Activated T-cell treated with anti-CD3 and anti-CD28 coated beads for 48 hours (primary cell): ENCODE results near the gene P3R3URF.

ENCODE experiments used
- DNase-seq: peaks from one replicate; pipeline ENCODE4 v3.0.0-alpha.2; 2020; ENCODE audit warnings: low read depth

P3R3URF gene

DNA sequence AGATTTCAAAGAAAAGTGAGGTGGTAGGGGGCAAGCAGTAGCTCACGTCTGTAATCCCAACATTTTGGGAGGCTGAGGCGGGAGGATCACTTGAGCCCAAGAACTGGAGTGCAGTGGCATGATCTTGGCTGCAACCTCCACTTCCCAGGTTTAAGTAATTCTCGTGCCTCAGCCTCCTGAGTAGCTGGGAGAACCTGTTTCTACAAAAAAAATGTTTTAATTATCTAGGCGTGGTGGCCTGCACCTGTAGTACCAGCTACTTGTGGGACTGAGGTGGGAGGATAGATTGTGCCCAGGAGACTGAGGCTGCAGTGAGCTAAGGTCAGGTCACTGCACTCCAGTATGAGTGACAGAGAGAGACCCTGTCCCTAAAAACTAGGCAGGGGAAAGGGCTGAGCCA, 4.0 kb downstream of the P3R3URF start:
- no peak for DNase-seq

GRCh38 chr1:46171871-46172270, 4.4 kb downstream of the P3R3URF start:
- DNase-seq, result no peak

- DNase-seq, result no peak
These were observed 4.9 kb downstream of the P3R3URF start for GRCh38 chr1:46171351-46171750.

GRCh38 chr1:46169811-46170454, 6.4 kb downstream of the P3R3URF start:
- no peak for DNase-seq

DNA sequence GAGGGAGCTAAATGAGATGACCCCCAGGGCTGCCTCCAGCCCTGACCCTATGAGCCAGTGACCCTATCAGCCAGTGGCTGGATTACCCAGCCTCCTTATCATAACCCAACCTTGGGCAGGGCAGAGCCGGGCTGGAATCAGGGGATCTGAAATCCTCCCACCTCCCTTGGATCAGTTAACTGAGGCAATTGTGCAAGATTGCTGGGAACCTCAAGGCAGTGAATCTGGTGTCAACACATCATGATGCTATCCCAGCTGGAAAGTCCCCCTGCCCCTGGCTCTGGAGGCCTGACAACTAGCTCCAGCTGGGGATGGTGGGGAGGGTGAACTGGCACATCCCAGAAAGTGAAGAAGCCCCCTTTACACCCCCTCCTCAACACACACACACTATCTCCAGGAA, 7.8 kb downstream of the P3R3URF start:
- DNase-seq, result no peak

GRCh38 chr1:46166521-46167462, 9.5 kb downstream of the P3R3URF start:
- no peak for DNase-seq

GRCh38 chr1:46160212-46160611, 16.1 kb downstream of the P3R3URF start:
- no peak for DNase-seq

DNA sequence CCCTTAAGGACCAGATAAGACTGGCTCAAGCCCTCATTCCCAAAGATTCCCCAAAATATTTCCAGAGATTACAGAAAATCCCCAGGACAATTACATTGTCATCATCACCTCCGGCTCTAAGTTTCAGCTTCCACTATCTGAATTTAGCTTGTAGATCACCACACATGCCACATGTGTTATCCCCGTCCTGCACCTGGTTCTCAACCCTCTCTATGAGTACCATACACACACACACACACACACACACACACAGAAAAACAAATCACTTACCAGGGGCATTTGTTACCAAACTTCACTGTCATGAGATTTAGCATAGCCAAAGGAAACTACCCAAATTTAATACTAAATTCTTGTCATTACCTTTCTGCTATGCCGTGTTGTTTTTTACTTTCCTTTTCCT, 16.8 kb downstream of the P3R3URF start:
- no peak for DNase-seq

DNA sequence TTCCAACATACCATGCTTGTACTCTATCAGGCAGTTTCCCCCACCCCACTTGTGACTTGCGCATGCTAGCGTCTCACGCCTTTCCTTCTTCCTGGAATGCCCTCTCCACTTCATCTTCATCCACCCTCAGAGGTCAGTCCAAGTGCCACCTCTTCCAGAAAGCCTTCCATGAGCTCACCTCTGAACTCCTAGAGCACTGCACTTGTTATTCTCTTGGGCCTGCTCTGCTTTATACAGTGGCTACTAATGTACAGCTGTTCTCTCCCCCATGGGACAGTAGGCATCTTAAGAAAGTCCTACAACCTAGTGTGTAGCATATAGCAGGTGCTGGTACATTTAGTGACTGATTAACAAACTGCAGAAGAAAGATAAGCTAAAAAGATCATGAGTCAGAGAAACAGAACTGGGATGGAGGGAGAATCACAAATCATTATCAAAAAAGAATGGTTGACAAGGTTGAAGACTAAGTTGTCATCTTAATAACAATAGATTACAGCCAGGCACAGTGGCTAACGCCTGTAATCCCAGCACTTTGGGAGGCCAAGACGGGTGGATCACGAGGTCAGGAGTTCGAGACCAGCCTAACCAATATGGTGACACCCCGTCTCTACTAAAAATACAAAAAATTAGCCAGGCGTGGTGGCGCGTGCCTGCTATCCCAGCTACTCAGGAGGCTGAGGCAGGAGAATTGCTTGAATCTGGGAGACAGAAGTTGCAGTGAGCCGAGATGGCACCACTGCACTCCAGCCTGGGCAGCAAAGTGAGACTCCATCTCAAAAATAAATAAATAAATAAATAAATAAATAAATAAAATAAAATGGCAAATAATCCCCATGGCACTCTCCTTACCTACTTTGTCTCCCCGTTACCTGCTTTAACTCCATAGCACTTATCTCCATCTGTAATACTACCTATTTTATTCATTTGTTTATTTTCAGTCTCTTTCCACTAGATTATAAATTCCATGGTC, 17.7 kb downstream of the P3R3URF start:
- DNase-seq, result no peak

GRCh38 chr1:46157916-46158311, 18.4 kb downstream of the P3R3URF start:
- no peak for DNase-seq

- DNase-seq, result no peak
These were observed 22.6 kb downstream of the P3R3URF start for GRCh38 chr1:46153732-46154131.

GRCh38 chr1:46153228-46153627, 23.1 kb downstream of the P3R3URF start:
- DNase-seq, result no peak

DNA sequence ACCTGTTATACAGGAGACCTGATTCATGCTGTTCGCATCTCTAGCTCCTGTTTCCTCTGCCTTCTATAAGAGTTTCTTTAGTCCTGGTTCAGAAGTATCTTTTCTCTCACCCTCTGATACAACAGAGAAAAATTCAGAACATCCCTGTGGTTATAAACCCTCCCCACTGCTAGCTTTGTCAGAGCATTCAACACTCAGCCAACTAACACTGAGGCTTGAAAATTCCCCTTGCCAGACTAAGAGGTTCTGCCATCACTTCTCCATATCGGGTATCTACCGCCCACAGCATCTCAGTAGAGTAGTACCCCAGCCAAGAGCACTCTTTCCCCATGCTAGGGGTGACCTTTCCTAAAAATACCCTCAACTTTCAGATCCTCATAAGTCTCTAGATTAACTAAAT, 24.3 kb downstream of the P3R3URF start:
- DNase-seq, result no peak

GRCh38 chr1:46150085-46150484, 26.2 kb downstream of the P3R3URF start:
- no peak for DNase-seq

GRCh38 chr1:46148318-46148717, 28.0 kb downstream of the P3R3URF start:
- no peak for DNase-seq

GRCh38 chr1:46137916-46138315, 38.4 kb downstream of the P3R3URF start:
- DNase-seq, result no peak

- no peak for DNase-seq
These were observed 39.6 kb downstream of the P3R3URF start for GRCh38 chr1:46136711-46137110.

DNA sequence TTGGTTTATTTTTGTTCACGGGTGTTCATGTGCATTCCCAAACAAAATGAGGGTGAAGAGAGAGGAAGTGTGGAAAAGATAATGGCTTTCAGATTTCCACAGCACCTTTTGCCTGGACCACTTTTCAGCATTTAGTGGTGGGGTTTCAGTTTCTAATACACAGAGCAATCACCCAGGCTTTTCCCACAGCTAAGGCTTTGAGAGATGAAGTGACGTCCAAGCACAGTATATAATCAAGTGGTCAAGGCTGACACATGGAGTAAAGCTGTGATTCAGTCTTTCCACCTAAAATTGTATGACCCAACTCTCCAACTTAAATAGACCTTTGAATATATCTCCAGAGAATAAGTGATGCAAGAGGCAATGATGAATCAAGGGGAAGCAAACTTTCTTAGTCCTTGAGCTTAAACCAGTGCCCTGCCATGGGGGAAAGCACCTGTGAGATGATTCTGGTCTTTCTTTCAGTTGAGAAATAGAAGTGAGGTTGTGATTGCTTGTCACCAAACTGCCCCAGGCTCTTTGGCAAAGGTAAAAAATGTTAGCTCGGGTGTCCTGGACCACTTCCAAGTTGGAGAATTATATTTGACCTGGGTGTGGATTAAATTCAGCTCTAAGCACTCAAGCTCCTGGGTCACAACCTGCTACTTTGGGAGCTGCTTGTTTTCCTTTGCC, 41.5 kb downstream of the P3R3URF start:
- DNase-seq, result no peak

DNA sequence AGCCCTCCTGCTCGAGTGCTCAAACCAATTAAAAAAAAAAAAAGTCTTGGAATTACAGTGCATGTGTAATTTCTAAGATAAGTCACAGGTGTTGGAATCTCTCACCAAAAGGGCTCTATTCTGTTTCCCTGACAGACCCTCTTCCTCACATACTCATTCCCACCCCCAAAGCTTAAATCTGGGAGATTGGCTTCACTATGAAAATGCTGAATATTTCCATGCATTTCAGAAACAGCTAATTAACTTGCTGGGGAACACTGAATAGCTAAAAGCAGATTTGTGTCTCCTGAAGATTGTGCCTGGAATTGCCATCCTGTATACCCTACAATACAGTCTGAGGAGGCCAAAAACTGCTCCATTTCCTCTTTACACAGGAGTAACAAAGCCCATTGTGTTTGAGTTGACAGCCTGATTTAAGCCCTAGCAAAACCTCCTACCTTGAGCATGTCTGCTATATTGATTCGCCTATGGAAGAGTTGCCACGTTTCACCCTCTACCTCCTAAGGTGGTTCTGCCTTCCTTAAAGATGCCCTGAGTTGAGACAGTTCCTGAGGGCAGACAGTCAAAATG, 42.4 kb downstream of the P3R3URF start:
- DNase-seq, result no peak

- no peak for DNase-seq
These were observed 43.1 kb downstream of the P3R3URF start for GRCh38 chr1:46133181-46133658.

- DNase-seq, result peak; percentile 85
These were observed 43.6 kb downstream of the P3R3URF start, which contains the start of gene PIK3R3 for GRCh38 chr1:46132529-46133180. Gene PIK3R3 (minus strand): TSS chr1:46132629. CDS start chr1:46131952, 677 bp downstream.
